ENCODE measurements around the gene YPEL2.

- no peak for TF ChIP-seq CTCF (IDR thresholded peaks at IDR 0.05)
- no peak for TF ChIP-seq POLR2AphosphoS5 (IDR thresholded peaks at IDR 0.05; ENCODE audit: low read depth, low read length)
Observed at GRCh38 chr17:59304811-59305210, 26.6 kb upstream of the YPEL2 start.

Measured in Panc1 (cell line).